ENCODE results near the gene CRYBG1.

DNA sequence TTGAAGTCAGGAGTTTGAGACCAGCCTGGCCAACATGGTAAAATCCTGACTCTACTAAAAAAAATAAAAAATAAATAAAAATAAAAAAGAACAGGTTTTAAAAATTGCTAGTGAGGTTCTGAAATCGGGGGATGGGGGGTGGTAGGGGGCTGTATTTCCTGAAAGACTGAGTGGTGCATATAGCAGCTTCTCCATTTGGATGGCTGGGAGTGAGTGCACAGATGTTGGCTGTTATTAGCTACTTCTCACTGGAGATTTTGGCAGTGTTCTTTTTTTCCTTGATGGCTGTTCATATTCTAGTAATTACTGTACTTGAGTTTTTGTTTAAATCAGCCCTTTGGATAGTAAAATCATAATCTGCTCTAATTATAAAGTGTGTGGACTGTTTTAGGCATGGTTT, 189.0 kb downstream of the CRYBG1 start:
- TF ChIP-seq, protein P1, sequence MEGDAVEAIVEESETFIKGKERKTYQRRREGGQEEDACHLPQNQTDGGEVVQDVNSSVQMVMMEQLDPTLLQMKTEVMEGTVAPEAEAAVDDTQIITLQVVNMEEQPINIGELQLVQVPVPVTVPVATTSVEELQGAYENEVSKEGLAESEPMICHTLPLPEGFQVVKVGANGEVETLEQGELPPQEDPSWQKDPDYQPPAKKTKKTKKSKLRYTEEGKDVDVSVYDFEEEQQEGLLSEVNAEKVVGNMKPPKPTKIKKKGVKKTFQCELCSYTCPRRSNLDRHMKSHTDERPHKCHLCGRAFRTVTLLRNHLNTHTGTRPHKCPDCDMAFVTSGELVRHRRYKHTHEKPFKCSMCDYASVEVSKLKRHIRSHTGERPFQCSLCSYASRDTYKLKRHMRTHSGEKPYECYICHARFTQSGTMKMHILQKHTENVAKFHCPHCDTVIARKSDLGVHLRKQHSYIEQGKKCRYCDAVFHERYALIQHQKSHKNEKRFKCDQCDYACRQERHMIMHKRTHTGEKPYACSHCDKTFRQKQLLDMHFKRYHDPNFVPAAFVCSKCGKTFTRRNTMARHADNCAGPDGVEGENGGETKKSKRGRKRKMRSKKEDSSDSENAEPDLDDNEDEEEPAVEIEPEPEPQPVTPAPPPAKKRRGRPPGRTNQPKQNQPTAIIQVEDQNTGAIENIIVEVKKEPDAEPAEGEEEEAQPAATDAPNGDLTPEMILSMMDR (IDR thresholded peaks at IDR 0.05): no peak
- TF ChIP-seq SP1 (CRISPR knock-in tag; conservative IDR thresholded peaks at IDR 0.05) (no peak), ATF1 (CRISPR knock-in tag; IDR thresholded peaks at IDR 0.05) (no peak), NR2C2 (CRISPR knock-in tag; IDR thresholded peaks at IDR 0.05) (no peak), CBFB (CRISPR knock-in tag; IDR thresholded peaks at IDR 0.05; ENCODE audit: low read depth) (no peak)
- TF ChIP-seq, protein P2, sequence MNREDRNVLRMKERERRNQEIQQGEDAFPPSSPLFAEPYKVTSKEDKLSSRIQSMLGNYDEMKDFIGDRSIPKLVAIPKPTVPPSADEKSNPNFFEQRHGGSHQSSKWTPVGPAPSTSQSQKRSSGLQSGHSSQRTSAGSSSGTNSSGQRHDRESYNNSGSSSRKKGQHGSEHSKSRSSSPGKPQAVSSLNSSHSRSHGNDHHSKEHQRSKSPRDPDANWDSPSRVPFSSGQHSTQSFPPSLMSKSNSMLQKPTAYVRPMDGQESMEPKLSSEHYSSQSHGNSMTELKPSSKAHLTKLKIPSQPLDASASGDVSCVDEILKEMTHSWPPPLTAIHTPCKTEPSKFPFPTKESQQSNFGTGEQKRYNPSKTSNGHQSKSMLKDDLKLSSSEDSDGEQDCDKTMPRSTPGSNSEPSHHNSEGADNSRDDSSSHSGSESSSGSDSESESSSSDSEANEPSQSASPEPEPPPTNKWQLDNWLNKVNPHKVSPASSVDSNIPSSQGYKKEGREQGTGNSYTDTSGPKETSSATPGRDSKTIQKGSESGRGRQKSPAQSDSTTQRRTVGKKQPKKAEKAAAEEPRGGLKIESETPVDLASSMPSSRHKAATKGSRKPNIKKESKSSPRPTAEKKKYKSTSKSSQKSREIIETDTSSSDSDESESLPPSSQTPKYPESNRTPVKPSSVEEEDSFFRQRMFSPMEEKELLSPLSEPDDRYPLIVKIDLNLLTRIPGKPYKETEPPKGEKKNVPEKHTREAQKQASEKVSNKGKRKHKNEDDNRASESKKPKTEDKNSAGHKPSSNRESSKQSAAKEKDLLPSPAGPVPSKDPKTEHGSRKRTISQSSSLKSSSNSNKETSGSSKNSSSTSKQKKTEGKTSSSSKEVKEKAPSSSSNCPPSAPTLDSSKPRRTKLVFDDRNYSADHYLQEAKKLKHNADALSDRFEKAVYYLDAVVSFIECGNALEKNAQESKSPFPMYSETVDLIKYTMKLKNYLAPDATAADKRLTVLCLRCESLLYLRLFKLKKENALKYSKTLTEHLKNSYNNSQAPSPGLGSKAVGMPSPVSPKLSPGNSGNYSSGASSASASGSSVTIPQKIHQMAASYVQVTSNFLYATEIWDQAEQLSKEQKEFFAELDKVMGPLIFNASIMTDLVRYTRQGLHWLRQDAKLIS (CRISPR knock-in tag; IDR thresholded peaks at IDR 0.05; ENCODE audit: borderline replicate concordance): no peak
- TF ChIP-seq, protein P3, sequence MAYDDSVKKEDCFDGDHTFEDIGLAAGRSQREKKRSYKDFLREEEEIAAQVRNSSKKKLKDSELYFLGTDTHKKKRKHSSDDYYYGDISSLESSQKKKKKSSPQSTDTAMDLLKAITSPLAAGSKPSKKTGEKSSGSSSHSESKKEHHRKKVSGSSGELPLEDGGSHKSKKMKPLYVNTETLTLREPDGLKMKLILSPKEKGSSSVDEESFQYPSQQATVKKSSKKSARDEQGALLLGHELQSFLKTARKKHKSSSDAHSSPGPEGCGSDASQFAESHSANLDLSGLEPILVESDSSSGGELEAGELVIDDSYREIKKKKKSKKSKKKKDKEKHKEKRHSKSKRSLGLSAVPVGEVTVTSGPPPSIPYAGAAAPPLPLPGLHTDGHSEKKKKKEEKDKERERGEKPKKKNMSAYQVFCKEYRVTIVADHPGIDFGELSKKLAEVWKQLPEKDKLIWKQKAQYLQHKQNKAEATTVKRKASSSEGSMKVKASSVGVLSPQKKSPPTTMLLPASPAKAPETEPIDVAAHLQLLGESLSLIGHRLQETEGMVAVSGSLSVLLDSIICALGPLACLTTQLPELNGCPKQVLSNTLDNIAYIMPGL (CRISPR knock-in tag; IDR thresholded peaks at IDR 0.05): no peak
- TF ChIP-seq, protein P4, sequence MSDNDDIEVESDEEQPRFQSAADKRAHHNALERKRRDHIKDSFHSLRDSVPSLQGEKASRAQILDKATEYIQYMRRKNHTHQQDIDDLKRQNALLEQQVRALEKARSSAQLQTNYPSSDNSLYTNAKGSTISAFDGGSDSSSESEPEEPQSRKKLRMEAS (CRISPR knock-in tag; IDR thresholded peaks at IDR 0.05): no peak
- TF ChIP-seq, protein P5, sequence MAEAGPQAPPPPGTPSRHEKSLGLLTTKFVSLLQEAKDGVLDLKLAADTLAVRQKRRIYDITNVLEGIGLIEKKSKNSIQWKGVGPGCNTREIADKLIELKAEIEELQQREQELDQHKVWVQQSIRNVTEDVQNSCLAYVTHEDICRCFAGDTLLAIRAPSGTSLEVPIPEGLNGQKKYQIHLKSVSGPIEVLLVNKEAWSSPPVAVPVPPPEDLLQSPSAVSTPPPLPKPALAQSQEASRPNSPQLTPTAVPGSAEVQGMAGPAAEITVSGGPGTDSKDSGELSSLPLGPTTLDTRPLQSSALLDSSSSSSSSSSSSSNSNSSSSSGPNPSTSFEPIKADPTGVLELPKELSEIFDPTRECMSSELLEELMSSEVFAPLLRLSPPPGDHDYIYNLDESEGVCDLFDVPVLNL (CRISPR knock-in tag; IDR thresholded peaks at IDR 0.05; ENCODE audit: borderline replicate concordance, low read depth): no peak

Data from WTC11 (cell line).